ENCODE data around the gene DSCAML1.
A peak's percentile ranks its signal among the peaks of the same experiment; 100 is the strongest.

The DSCAML1 gene

GRCh38 chr11:117818041-117818873 is 21.2 kb upstream of the DSCAML1 start:
- in situ Hi-C loops (cut with MboI; ENCODE audit: low pct_unique_long_range_greater_than_20kb, low sequenced_read_pairs, unreplicated experiment), result no loop called here

GRCh38 chr11:117817368-117818040 is 20.5 kb upstream of the DSCAML1 start:
- DNase-seq (ENCODE audit: low spot score), result peak; percentile 71
- TF ChIP-seq, protein P1, sequence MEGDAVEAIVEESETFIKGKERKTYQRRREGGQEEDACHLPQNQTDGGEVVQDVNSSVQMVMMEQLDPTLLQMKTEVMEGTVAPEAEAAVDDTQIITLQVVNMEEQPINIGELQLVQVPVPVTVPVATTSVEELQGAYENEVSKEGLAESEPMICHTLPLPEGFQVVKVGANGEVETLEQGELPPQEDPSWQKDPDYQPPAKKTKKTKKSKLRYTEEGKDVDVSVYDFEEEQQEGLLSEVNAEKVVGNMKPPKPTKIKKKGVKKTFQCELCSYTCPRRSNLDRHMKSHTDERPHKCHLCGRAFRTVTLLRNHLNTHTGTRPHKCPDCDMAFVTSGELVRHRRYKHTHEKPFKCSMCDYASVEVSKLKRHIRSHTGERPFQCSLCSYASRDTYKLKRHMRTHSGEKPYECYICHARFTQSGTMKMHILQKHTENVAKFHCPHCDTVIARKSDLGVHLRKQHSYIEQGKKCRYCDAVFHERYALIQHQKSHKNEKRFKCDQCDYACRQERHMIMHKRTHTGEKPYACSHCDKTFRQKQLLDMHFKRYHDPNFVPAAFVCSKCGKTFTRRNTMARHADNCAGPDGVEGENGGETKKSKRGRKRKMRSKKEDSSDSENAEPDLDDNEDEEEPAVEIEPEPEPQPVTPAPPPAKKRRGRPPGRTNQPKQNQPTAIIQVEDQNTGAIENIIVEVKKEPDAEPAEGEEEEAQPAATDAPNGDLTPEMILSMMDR (IDR thresholded peaks at IDR 0.05; ENCODE audit: extremely low read depth, insufficient read depth, missing control alignments), result peak; percentile 96
- in situ Hi-C loops (cut with MboI; ENCODE audit: low pct_unique_long_range_greater_than_20kb, low sequenced_read_pairs, unreplicated experiment), result no loop called here

More at GRCh38 chr11:117818041-117818873, 21.2 kb upstream of the DSCAML1 start:
- DNase-seq (ENCODE audit: low spot score), result peak; percentile 71
- TF ChIP-seq, protein P1 (IDR thresholded peaks at IDR 0.05; ENCODE audit: extremely low read depth, insufficient read depth, missing control alignments), result no peak

- in situ Hi-C loops (cut with MboI; ENCODE audit: low pct_unique_long_range_greater_than_20kb, low sequenced_read_pairs, unreplicated experiment), result no loop called here
- TF ChIP-seq, protein P1 (IDR thresholded peaks at IDR 0.05; ENCODE audit: extremely low read depth, insufficient read depth, missing control alignments), result no peak
- no peak for DNase-seq (ENCODE audit: low spot score)
Measured at GRCh38 chr11:117816846-117817367, 19.9 kb upstream of the DSCAML1 start.

- DNase-seq (ENCODE audit: low spot score), result no peak
- TF ChIP-seq, protein P1 (IDR thresholded peaks at IDR 0.05; ENCODE audit: extremely low read depth, insufficient read depth, missing control alignments), result no peak
- in situ Hi-C loops (cut with MboI; ENCODE audit: low pct_unique_long_range_greater_than_20kb, low sequenced_read_pairs, unreplicated experiment), result no loop called here
Measured at GRCh38 chr11:117816151-117816741, 19.2 kb upstream of the DSCAML1 start.

- in situ Hi-C loops (cut with MboI; ENCODE audit: low pct_unique_long_range_greater_than_20kb, low sequenced_read_pairs, unreplicated experiment), result no loop called here
- TF ChIP-seq, protein P1 (IDR thresholded peaks at IDR 0.05; ENCODE audit: extremely low read depth, insufficient read depth, missing control alignments), result no peak
- peak; percentile 77 for DNase-seq (ENCODE audit: low spot score)
Measured at GRCh38 chr11:117815262-117815803, 18.3 kb upstream of the DSCAML1 start.

- in situ Hi-C loops (cut with MboI; ENCODE audit: low pct_unique_long_range_greater_than_20kb, low sequenced_read_pairs, unreplicated experiment), result no loop called here
- TF ChIP-seq, protein P1 (IDR thresholded peaks at IDR 0.05; ENCODE audit: extremely low read depth, insufficient read depth, missing control alignments), result no peak
- peak; percentile 65 for DNase-seq (ENCODE audit: low spot score)
Measured at GRCh38 chr11:117814766-117815261, 17.8 kb upstream of the DSCAML1 start.
